Femur (tissue), 1 donor: ENCODE results near the gene LYSMD3.

Source experiments
- DNase-seq: peaks from one replicate; pipeline ENCODE4 v3.0.0-alpha.2; 2017

Gene LYSMD3

GRCh38 chr5:90477621-90478215 lies 51.7 kb downstream of the LYSMD3 start:
- DNase-seq, result no peak

GRCh38 chr5:90477073-90477472 lies 52.3 kb downstream of the LYSMD3 start:
- DNase-seq, result no peak

GRCh38 chr5:90476391-90476790 lies 53.0 kb downstream of the LYSMD3 start:
- no peak for DNase-seq

GRCh38 chr5:90475436-90475980 lies 53.9 kb downstream of the LYSMD3 start:
- DNase-seq, result no peak

GRCh38 chr5:90474235-90475107 lies 54.9 kb downstream of the LYSMD3 start, which contains the start of the genes MBLAC2 and POLR3G:
TSS of gene MBLAC2 (minus strand) at chr5:90474771. CDS start at chr5:90474292, 479 bp downstream.
TSS of gene POLR3G (plus strand) at chr5:90474864. CDS start at chr5:90485568, 10,704 bp downstream.
- peak; percentile 95 for DNase-seq

GRCh38 chr5:90473396-90474234 lies 55.8 kb downstream of the LYSMD3 start:
- no peak for DNase-seq

- DNase-seq, result no peak
Observed at GRCh38 chr5:90472783-90473395, 56.5 kb downstream of the LYSMD3 start.
